Activated CD8-positive, alpha-beta memory T cell treated with anti-CD3 and anti-CD28 coated beads, Interleukin-2, amount 50 U/mL, for 1 hour (primary cell): ENCODE results near the gene GGT6.
"Not testable (repeated sequence)": the region's sequence is repeated elsewhere in the genome, so short reads cannot be mapped to it uniquely, and the experiment has no call there.

Source experiments
- DNase-seq: peaks from one replicate; pipeline ENCODE4 v3.0.0-alpha.2; 2020; ENCODE audit errors: extremely low read depth

Gene GGT6

GRCh38 chr17:4592240-4593005 lies 32.0 kb upstream of the GGT6 start:
- no peak for DNase-seq

GRCh38 chr17:4591529-4591928 lies 31.2 kb upstream of the GGT6 start:
- DNase-seq, result no peak

DNA sequence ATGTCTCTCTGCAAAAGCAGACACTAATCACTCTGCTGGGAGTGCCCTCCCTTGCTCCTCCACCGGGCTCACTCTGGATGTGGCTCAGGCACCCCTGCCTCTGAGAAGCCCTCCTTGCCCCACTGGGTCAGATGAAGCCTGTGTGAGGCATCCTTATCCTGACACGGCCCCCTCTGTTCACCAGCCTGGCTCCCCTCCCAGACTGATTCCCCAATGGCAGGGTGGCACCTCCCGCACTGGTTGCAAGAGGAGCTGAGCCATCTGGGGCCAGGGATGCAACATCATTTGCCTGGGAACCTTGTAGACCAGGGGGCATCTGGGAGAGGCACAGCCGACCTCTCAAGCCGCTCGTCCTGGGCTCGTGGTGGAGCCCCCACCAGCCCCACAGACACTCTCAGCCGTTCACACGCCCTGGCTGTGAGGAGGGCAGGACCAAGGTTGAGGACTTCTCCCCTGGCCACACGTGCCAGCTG lies 30.6 kb upstream of the GGT6 start:
- DNase-seq, result no peak

- not testable (repeated sequence) for DNase-seq
These were observed 29.7 kb upstream of the GGT6 start for GRCh38 chr17:4590042-4590441.

- no peak for DNase-seq
These were observed 28.7 kb upstream of the GGT6 start for GRCh38 chr17:4588898-4589625.

DNA sequence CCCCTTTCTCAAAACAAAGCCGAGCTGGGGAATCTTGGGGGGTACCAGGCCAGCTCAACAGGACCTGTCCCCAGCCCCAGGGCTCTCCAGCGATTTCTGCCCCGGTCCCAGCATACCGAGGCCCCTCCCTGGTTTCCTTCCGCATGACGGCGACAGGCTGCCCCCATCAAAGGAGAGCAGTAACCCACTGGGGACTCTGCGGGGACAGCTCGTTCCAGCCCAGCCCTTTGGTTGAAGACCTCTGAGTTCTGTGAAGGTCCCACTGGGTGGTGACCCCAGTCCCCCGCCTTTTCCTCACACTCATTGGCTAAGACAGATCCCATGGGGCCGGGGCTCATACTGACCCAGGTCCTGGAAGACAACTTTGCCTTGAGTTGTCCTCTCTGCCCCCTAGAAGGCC lies 28.0 kb upstream of the GGT6 start:
- DNase-seq, result no peak

DNA sequence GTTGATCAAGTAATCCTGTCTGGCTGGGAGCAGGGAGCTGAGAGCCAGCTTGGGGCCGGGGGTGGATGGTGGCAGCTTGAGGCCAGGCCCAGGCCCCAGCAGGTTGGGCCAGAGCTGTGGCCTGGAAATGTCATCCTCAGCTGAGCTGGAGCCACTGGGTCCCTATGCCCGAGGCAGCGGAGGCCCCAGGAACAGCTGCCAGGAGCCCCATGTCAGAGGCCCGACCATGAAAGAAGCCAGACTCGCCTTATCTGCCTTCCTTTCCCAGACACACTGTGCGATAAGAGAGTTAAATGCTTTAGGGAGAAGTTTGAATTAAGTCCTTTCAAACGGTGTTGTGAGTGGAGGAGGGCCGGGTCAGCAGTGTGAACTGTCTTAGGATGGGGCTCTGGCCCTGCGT lies 27.4 kb upstream of the GGT6 start:
- no peak for DNase-seq

DNA sequence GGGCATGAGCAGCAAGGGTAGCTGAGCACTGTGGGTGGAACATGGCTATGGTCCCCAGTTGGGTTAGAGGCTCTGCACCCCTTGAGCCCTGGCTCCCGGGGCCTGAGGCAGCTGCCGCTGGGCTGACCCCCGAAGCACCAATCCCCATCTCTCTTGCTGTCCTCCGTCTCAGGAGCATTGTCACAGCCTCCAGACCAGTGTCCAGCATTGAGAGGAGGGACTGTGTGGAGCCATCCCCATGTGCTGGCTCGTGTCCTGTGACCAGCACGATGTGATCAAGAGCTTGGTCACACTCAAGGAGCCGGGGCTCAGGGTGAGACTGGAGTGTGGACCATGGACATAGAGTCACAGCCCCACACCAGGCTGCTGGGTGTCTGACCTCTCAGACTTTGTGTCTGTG lies 26.8 kb upstream of the GGT6 start:
- no peak for DNase-seq

DNA sequence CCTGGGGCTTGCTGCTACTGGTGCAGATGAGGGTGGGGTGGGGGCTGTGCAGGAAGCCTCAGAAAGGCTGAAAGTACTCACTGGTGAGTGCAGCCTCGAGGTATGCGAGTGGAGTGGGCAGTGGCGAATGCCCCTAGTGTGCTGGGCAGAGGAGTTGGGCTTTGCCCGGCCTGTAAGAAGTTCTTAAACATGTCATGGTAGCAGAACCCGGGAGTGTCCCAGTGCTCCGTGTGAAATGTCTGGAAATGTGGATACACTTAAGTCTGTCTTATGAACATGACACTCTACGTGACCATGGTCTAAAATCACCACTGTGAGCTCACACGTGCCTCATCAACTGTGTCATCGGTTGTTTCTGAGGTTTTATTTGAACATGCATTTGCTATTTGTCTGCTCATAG lies 25.7 kb upstream of the GGT6 start:
- DNase-seq, result no peak

DNA sequence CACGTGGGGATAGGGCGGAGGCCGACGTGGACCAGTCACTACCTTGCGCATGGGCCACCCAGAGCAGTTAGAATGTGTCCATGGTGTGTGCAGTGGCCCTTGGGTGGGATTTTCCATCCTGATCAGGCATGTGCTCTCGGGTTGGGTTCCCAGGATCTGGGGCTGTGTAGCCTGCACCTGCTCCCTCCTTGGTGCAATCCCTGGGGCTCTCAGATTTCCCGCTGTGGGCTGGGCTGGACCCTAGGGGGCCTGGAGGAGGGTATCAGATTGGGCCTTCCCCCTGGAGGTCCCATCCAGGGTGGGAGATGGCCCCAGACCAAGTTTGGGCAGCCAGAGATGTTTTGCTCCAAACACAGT lies 25.2 kb upstream of the GGT6 start:
- no peak for DNase-seq

DNA sequence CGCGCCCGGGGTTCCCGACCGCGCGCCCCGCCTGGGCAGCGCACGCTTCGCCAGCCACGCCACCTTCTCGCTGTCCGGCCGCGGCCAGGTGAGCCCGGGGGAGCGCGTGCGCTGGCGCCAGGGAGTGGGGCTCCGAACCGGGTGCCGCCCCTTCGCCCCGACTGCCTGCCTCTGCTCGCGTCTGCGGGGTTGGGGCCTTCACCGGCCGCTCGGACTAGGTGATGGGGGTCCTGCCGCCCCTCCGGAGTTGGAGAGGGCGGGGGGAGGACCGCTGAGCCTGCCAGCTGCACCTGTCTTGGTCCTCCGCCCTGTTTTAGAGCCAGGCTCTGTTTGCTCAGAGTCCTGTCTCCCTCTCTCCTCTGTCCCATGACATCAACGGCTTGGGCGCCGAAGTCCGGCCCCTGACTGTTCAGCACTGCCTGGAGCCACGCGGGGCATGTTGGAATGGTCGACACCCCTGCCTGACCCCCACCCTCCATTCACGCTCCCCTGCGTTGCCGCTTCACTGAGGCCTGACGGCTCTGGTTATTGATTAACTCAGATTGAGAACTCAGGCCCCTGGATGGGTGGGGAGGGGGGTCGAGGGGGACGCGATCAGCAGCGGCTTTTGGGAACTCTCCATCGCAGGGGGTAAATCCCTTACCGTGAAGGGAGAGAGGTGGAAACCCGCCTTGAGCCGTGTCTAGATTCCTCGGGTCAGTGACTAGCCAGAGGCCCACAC lies 24.7 kb upstream of the GGT6 start:
- DNase-seq, result no peak

- no peak for DNase-seq
These were observed 23.9 kb upstream of the GGT6 start, which contains the start of gene SMTNL2 for GRCh38 chr17:4584101-4584916. Gene SMTNL2 (plus strand): TSS chr17:4584529. CDS start chr17:4584606, 77 bp downstream.

DNA sequence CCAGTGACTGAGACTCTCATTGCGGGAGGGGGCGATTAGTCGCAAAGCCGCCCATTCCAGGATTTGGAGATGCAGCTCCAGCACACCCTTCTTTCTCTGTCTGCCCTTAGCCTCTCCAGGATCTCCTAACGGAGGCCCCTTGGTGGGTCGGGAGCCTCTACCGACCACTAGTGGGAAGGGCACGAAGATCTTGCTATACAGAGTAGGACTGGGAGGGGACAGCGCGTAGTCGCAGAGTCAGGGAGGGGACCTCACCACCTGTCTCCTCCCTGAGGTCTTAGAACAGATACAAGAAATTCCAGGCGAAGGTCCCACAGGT lies 23.4 kb upstream of the GGT6 start:
- no peak for DNase-seq

- DNase-seq, result no peak
These were observed 22.8 kb upstream of the GGT6 start for GRCh38 chr17:4583206-4583605.

GRCh38 chr17:4582691-4583090 lies 22.3 kb upstream of the GGT6 start:
- no peak for DNase-seq

DNA sequence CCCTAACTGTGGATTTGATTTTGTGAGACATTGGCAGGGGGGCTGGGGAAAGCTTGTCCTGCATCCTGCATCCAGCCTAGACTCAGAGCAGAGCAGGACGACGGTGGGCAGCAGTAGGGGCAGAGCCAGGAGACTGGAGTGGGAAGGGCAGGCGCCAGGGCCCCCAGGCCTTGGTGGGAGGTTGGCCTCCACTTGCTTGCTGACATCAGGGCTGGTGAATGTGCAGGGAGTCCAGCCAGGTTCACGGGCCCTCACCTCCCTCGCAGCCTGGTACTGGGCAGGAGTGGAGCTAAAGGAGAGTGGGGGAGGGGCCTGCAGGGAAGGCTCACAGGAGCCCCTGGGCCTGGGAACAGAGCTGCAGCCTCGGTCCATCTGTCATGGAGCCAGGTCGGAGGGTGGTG lies 21.7 kb upstream of the GGT6 start:
- no peak for DNase-seq

GRCh38 chr17:4580291-4580690 lies 19.9 kb upstream of the GGT6 start:
- DNase-seq, result no peak

DNA sequence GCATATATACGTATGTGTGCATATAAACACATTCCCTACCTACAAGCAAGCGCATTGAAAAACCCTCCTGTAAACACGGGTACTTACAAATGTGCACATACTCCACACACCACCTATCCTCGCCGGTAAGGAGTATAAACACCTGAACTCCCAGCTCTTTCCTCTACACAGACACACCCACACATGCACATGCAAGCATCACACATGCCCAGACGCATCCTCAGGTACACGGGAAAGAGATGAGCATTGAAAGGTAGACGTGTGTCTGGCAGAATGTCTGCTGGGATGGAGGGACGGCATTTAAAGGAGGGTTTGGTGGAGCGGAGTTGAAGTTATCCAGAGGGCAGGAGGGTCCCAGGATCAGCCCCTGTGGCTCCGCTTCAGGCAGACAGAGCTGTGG lies 19.3 kb upstream of the GGT6 start:
- DNase-seq, result no peak

DNA sequence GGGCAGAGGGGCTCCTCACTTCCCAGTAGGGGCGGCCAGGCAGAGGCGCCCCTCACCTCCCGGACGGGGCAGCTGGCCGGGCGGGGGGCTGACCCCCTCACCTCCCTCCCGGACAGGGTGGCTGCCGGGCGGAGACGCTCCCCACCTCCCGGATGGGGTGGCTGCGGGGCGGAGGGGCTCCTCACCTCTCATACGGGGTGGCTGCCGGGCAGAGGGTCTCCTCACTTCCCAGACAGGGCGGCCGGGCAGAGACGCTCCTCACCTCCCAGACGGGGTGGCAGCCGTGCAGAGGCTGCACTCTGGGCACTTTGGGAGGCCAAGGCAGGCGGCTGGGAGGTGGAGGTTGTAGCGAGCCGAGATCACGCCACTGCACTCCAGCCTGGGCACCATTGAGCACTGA lies 18.0 kb upstream of the GGT6 start:
- DNase-seq, result not testable (repeated sequence)

DNA sequence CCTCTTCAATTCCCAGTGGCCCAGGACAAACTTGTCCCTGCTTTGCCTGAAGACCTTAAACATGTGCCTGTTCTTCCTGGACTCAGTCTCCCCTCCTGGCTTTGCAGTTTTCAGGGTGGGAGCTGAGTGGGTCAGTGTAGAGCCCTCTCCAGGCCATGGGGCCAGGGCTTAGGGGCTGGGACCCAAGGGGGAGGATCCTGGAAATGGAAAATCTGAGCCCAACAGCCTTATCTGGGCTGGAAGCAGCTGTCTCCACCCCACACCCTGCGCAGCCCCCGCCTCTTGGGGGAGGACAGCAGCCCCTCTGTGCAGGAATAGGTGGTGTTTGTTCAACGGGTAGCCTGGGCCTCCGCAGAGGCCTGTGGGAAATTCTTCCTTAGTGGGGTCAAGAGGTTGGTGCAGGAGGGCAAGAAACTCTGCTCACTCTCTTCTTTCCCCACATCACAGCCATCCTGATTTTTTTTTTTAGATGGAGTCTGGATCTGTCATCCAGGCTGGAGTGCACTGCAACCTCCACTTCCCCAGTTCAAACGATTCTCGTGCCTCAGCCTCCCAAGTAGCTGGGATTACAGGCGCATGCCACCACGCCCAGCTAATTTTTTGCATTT lies 17.1 kb upstream of the GGT6 start:
- no peak for DNase-seq

- no peak for DNase-seq
These were observed 16.4 kb upstream of the GGT6 start for GRCh38 chr17:4576729-4577322.
